Tibial artery (tissue), 4 donors: ENCODE measurements around the gene SMC4.

Experiments used
- DNase-seq, 2 donors: peaks; one replicate each; pipeline ENCODE4 v3.0.0-alpha.2; 2019
- H3K27ac ChIP-seq, 2 donors: fragments of 200-600 bp; sonication (generic) in 1 of 2; 1 replicate in 1 of 2; 2 replicates in 1 of 2; pipeline ENCODE4 v1.5.1; 2018 to 2019; ENCODE audit warnings: mild to moderate bottlenecking in 1 of 2
- H3K27me3 ChIP-seq, 2 donors: fragments of 200-600 bp; sonication (generic) in 1 of 2; one replicate each; pipeline versions ENCODE4 v1.5.1 to v1.6.0; 2016 to 2019
- H3K36me3 ChIP-seq, 3 donors: fragments of 200-600 bp; sonication (generic) in 2 of 3; one replicate each; pipeline ENCODE4 v1.5.1; 2016 to 2019; ENCODE audit warnings: mild to moderate bottlenecking in 2 of 3
- H3K4me1 ChIP-seq, 4 donors: fragments of 200-600 bp; sonication (generic) in 2 of 4; 1 replicate in 3 of 4; 2 replicates in 1 of 4; pipeline ENCODE4 v1.5.1; 2016 to 2019
- H3K4me3 ChIP-seq, 2 donors: fragments of 200-600 bp; sonication (generic) in 1 of 2; 1 replicate in 1 of 2; 2 replicates in 1 of 2; pipeline ENCODE4 v1.5.1; 2018 to 2019; ENCODE audit warnings: mild to moderate bottlenecking in 2 of 2
- H3K9me3 ChIP-seq, 3 donors: fragments of 200-600 bp; sonication (generic) in 1 of 3; one replicate each; pipeline ENCODE4 v1.5.1; 2016 to 2019
- CTCF ChIP-seq, 2 experiments: fragments of 200-600 bp in 1 of 2; fragments of 450-650 bp in 1 of 2; IDR thresholded peaks; one replicate each; pipeline ENCODE4 v1.5.1; 2017 to 2019; ENCODE audit warnings: antibody characterized with exemption in 2 of 2, mild to moderate bottlenecking in 1 of 2, moderate library complexity in 1 of 2
- intact Hi-C: fragments of 100-400 bp; cut with DNase I; formaldehyde crosslinking; loops from one replicate; pipeline ENCODE4 v1.15.0; 2023; ENCODE audit warnings: low total_unique reads

SMC4 gene

DNA sequence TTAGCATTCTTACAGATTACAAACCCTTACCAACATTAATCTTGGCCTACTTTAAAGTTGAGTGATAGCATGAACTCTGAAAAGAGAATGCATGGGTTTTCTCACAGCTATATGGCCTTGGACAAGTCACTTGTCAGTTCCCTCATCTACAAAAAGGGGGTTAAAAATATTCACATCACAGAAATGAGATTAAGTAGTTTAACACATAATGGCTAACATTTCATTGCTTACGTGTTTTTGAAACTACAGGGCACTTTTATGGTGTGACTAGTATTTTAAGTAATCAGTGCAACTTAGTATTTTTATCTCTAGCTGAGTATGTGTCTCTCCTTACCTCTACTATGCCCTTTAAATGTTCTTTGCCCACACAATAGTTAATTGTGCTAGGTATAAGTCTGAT, 36.3 kb downstream of the SMC4 start:
- Histone ChIP-seq H3K4me1 (no peaks in the 10 kb centered on the region), H3K27me3 (no peaks in the 10 kb centered on the region), H3K9me3 (no peaks in the 10 kb centered on the region), H3K36me3 (peaks cover 32 to 38% (median 33%) of the 10 kb centered on the region in 3 donors), H3K27ac (no peak overlapping the region), H3K4me3 (no peak overlapping the region)
- no peak for DNase-seq
- TF ChIP-seq CTCF (IDR thresholded peaks at IDR 0.05): no peak
- intact Hi-C loops: no loop called here

- Histone ChIP-seq H3K4me3 (no peak overlapping the region), H3K36me3 (peaks cover 18 to 25% (median 19%) of the 10 kb centered on the region in 3 donors), H3K4me1 (no peaks in the 10 kb centered on the region), H3K27me3 (no peaks in the 10 kb centered on the region), H3K27ac (no peak overlapping the region), H3K9me3 (no peaks in the 10 kb centered on the region)
- no peak for DNase-seq
- intact Hi-C loops: no loop called here
- no peak for TF ChIP-seq CTCF (IDR thresholded peaks at IDR 0.05)
These were observed 37.6 kb downstream of the SMC4 start for GRCh38 chr3:160437083-160437455.

GRCh38 chr3:160440687-160441086, 41.2 kb downstream of the SMC4 start:
- intact Hi-C loops: no loop called here
- Histone ChIP-seq H3K9me3 (no peaks in the 10 kb centered on the region), H3K4me1 (no peaks in the 10 kb centered on the region), H3K36me3 (no peaks in the 10 kb centered on the region), H3K4me3 (no peak overlapping the region), H3K27me3 (no peaks in the 10 kb centered on the region), H3K27ac (no peak overlapping the region)
- no peak for TF ChIP-seq CTCF (IDR thresholded peaks at IDR 0.05)
- DNase-seq: no peak

- H3K4me1 ChIP-seq: peaks cover 0 to 2% (median 1%) of the 10 kb centered on the region in 4 donors
- no peak overlapping the region for H3K27ac ChIP-seq
- H3K27me3 ChIP-seq: no peaks in the 10 kb centered on the region
- H3K9me3 ChIP-seq: no peaks in the 10 kb centered on the region
- H3K36me3 ChIP-seq: no peaks in the 10 kb centered on the region
- no peak overlapping the region for H3K4me3 ChIP-seq
- intact Hi-C loops: no loop called here
- no peak for DNase-seq
- no peak for TF ChIP-seq CTCF (IDR thresholded peaks at IDR 0.05)
These were observed 45.0 kb downstream of the SMC4 start for GRCh38 chr3:160444411-160444810.

- H3K4me3 ChIP-seq: no peak overlapping the region
- peaks cover 0 to 15% (median 6%) of the 10 kb centered on the region in 4 donors for H3K4me1 ChIP-seq
- H3K9me3 ChIP-seq: peaks cover 0 to 4% (median 0%) of the 10 kb centered on the region in 3 donors
- DNase-seq: no peak
- TF ChIP-seq CTCF (IDR thresholded peaks at IDR 0.05): no peak
- intact Hi-C loops: no loop called here
- no peak overlapping the region for H3K27ac ChIP-seq
- no peaks in the 10 kb centered on the region for H3K27me3 ChIP-seq
- no peaks in the 10 kb centered on the region for H3K36me3 ChIP-seq
These were observed 46.4 kb downstream of the SMC4 start for GRCh38 chr3:160445854-160446253.

- no peaks in the 10 kb centered on the region for H3K27me3 ChIP-seq
- intact Hi-C loops: no loop called here
- no peaks in the 10 kb centered on the region for H3K36me3 ChIP-seq
- H3K27ac ChIP-seq: no peak overlapping the region
- H3K9me3 ChIP-seq: peaks cover 0 to 4% (median 0%) of the 10 kb centered on the region in 3 donors
- H3K4me1 ChIP-seq: peaks cover 0 to 15% (median 6%) of the 10 kb centered on the region in 4 donors
- no peak overlapping the region for H3K4me3 ChIP-seq
- TF ChIP-seq CTCF (IDR thresholded peaks at IDR 0.05): no peak
- DNase-seq: no peak
These were observed 47.1 kb downstream of the SMC4 start for GRCh38 chr3:160446522-160447056.
